NCI-H1694 (cell line): ENCODE data around the gene LPCAT1.
A peak's percentile ranks its signal among the peaks of the same experiment; 100 is the strongest.
"Not testable (repeated sequence)": the region's sequence is repeated elsewhere in the genome, so short reads cannot be mapped to it uniquely, and the experiment has no call there.

Source experiments
- DNase-seq: peaks from one replicate; lab custom pipeline; 2025; lab: John Stamatoyannopoulos, UW

Gene LPCAT1, protein sequence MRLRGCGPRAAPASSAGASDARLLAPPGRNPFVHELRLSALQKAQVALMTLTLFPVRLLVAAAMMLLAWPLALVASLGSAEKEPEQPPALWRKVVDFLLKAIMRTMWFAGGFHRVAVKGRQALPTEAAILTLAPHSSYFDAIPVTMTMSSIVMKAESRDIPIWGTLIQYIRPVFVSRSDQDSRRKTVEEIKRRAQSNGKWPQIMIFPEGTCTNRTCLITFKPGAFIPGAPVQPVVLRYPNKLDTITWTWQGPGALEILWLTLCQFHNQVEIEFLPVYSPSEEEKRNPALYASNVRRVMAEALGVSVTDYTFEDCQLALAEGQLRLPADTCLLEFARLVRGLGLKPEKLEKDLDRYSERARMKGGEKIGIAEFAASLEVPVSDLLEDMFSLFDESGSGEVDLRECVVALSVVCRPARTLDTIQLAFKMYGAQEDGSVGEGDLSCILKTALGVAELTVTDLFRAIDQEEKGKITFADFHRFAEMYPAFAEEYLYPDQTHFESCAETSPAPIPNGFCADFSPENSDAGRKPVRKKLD

GRCh38 chr5:1523793-1524480 lies at the start of gene LPCAT1:
TSS of gene LPCAT1 (minus strand) at chr5:1523960. CDS start at chr5:1523844, 116 bp downstream.
- DNase-seq, result peak; percentile 48

DNA sequence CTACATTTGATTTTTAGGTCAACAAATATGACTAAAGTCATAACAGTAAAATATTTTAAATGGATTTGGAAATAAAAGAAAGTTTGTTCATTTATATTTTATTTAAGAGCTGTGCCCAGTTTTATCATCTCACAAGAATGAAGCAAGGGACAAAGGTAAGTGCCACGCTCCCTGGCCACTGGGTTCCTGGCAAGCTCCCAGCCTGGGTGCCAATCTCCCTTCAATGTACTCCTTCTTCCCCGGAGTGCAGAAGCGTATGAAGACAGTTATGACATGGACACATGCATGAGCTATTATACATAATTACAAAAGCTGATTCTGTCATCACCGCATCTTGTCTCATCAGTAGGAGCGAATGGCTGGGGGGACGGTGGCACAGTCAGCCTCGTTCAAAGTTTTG lies 48.1 kb upstream of the LPCAT1 start:
- not testable (repeated sequence) for DNase-seq

GRCh38 chr5:1570975-1571374 lies 47.2 kb upstream of the LPCAT1 start:
- no peak for DNase-seq

DNA sequence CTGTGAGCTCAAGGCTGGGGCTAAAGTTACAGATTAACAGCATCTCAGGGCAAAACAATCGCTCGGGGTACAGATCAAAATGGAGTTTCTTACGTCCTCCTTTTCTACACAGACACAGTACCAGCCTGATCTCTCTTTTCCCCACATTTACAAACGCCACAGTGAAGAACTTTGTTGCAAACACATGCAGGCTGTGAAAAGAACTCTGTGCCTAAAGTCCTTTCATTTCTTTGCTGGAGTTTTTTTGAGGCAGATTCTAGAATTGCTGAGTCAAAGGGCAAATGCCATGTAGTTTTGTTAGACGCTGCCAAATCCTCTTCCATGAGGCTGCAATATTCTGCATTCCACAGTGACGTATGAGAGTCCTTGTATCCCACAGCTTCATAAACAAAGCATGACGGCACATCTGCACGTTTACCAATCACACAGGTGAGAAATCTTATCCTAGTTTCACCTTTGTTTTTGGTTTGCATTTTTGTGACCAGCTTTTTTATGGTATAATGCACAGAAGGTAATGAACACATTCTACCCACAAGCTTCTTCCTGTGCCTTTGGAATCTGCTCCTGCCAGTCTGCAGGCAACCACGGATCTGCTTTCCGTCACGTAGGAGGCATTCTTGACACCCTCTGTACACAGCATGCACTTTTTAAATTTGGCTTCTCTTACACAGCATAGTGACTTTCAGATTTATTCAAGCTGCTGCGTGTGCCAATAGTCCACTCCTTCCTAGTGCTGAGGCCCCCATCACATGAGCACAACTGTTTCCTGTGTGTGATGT lies 44.6 kb upstream of the LPCAT1 start:
- DNase-seq, result no peak

- not testable (repeated sequence) for DNase-seq
Observed at GRCh38 chr5:1567527-1568200, 43.9 kb upstream of the LPCAT1 start.

GRCh38 chr5:1565737-1566734 lies 42.3 kb upstream of the LPCAT1 start:
- no peak for DNase-seq

DNA sequence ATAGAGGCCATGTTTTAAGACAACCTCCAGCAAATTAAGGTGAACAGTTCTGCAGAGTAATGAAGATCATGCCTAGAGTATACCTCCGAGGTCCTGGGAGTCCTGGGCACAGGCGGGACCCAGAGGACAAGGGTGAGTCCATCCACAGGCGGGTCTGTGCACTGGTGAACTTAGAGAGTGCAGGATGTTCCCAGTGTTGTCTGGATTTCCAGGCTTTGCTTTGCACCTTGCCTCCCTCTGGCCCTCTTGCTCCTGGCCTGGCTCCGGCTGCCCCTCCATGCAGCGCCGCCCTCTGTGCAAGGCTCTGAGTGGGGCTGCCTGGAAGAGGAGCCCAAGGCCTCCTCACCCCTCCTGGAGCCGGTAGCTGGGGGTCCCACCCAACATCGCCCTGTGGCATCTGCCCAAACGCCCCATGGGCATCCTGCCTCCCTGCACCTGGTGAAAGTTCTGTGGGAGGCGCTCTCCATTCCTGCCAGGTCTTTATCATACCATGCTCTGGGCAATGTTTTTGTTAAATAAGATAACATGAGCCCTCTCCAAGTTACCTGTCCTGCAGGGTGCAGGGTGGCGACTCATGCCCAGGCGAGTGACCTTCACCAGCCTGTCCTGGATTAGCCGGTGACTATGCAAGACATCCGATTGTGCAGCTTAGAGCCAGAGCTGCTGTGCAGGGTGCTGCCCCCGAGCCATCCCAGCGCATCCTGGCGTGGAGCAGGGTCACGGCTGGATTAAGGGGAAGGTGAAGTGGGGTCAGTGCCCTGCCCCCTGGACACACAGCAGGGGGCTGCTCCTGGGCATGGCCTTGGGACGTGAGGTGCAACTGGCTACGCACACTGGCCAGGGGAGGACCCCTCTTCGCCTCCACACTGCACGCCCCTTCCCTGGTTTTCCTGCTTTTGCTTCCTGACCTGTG lies 41.3 kb upstream of the LPCAT1 start:
- no peak for DNase-seq

DNA sequence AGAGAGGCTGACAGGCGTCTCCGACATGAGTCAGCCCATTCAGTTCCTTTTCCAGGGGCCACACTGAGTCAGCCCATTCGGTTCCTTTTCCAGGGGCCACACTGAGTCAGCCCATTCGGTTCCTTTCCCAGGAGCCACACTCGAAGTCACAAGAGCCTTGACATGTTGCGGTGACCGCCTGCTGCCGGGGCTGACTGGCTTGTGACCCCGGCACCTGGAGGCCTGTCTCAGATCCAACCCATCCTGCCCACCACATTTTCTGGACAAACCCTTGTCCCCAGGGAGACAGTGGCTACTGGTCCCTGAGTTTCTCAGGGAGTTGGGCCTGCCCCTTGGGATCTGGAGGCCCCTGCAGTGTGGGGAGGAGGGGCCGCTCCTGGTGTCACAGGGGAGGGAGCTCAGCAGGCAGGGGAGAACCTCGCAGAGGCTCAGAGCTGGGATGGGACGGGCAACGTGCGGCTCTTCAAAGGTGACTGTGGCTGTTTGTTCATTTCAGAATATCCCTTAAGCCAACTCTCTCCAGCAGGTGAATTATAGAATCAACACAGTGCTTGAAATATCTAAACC lies 40.5 kb upstream of the LPCAT1 start:
- no peak for DNase-seq

- no peak for DNase-seq
Observed at GRCh38 chr5:1563617-1564181, 39.9 kb upstream of the LPCAT1 start.

DNA sequence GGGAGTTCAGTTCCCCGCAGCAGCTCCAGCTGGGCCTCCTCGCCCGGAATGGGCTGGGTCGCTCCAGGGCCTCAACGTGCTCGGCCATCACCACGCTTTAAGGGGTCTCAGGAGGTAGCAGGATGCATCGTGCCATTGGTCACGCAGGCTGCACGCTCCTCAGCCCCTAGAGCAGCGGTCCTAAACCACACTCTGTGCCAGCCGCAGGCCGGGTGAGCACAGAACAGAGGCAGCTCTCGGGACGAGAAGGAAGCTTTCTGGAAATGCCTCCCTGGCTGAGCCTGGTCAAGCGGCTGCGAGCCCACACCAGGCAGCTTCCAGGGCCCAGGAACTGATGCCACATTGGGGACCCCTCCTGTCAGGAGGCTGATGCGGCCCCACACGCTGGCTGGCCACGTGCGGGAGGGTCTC lies 39.3 kb upstream of the LPCAT1 start:
- no peak for DNase-seq

- DNase-seq, result no peak
Observed at GRCh38 chr5:1562599-1562998, 38.8 kb upstream of the LPCAT1 start.

- no peak for DNase-seq
Observed at GRCh38 chr5:1561402-1561929, 37.7 kb upstream of the LPCAT1 start.

- DNase-seq, result not testable (repeated sequence)
Observed at GRCh38 chr5:1560499-1560898, 36.7 kb upstream of the LPCAT1 start.

- DNase-seq, result no peak
Observed at GRCh38 chr5:1558944-1559343, 35.2 kb upstream of the LPCAT1 start.

- no peak for DNase-seq
Observed at GRCh38 chr5:1557114-1557873, 33.5 kb upstream of the LPCAT1 start.

- DNase-seq, result no peak
Observed at GRCh38 chr5:1555808-1556731, 32.3 kb upstream of the LPCAT1 start.
